HG03439 (cell line): Measurements from ENCODE around the gene ABL1.

Source experiments
- ATAC-seq: cut with Tn5 transposase; IDR thresholded peaks from one replicate; pipeline ENCODE4 v1.9.1; 2021; ENCODE audit warnings: mild to moderate bottlenecking, moderate library complexity; ENCODE audit not compliant: unreplicated experiment

The ABL1 gene

GRCh38 chr9:130914417-130915095, 79.5 kb downstream of the ABL1 start:
- no peak for ATAC-seq

GRCh38 chr9:130915096-130915447, 80.0 kb downstream of the ABL1 start:
- ATAC-seq: no peak

- ATAC-seq: no peak
Observed at GRCh38 chr9:130917168-130917960, 82.3 kb downstream of the ABL1 start.

GRCh38 chr9:130918101-130918825, 83.2 kb downstream of the ABL1 start:
- ATAC-seq: no peak

- ATAC-seq: no peak
Observed at GRCh38 chr9:130918826-130919558, 83.9 kb downstream of the ABL1 start.

GRCh38 chr9:130919559-130920145, 84.6 kb downstream of the ABL1 start:
- no peak for ATAC-seq

- no peak for ATAC-seq
Observed at GRCh38 chr9:130920233-130920632, 85.2 kb downstream of the ABL1 start.

- no peak for ATAC-seq
Observed at GRCh38 chr9:130920762-130921299, 85.8 kb downstream of the ABL1 start.

- no peak for ATAC-seq
Observed at GRCh38 chr9:130921300-130921988, 86.4 kb downstream of the ABL1 start.

GRCh38 chr9:130921989-130922892, 87.2 kb downstream of the ABL1 start:
- ATAC-seq: no peak

GRCh38 chr9:130922893-130923610, 88.0 kb downstream of the ABL1 start:
- ATAC-seq: no peak

- ATAC-seq: no peak
Observed at GRCh38 chr9:130923611-130924447, 88.8 kb downstream of the ABL1 start.

GRCh38 chr9:130924448-130924788, 89.4 kb downstream of the ABL1 start:
- ATAC-seq: no peak

- no peak for ATAC-seq
Observed at GRCh38 chr9:130925050-130925678, 90.1 kb downstream of the ABL1 start.

- no peak for ATAC-seq
Observed at GRCh38 chr9:130927338-130927737, 92.3 kb downstream of the ABL1 start.

- peak; percentile 41 for ATAC-seq
Observed at GRCh38 chr9:130927995-130928900, 93.2 kb downstream of the ABL1 start.
